ENCODE results near the gene SAMD10. TPM values are rescaled to one million over a fixed set of nuclear protein-coding genes. Genes with fewer than 3 reads are reported as not detected.
A peak's percentile ranks its signal among the peaks of the same experiment; 100 is the strongest.

Gene SAMD10
- total RNA-seq, 2 donors from 2014 or later = 17.2 to 20.2 TPM

DNA sequence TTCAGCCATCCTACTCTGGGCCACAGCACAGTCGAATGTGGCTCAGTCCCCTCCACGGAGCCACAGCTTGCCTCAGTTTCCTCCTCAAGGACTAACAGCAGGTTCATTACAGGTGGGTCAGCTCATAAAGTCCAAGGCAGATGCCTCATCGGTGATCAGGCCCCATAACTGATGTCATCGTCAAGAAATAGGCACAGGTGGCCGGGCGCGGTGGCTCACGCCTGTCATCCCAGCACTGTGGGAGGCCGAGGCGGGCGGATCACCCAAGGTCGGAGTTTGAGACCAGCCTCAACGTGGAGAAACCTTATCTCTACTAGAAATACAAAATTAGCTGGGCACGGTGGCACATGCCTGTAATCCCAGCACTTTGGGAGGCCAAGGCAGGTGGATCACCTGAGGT, 26.7 kb downstream of the SAMD10 start:
- no peak overlapping the region for H3K4me3 Mint-ChIP-seq
- peak overlapping the region; percentile 92 for H3K27ac Mint-ChIP-seq
- DNase-seq = no peak
- no peak for ATAC-seq
- no peaks in the 10 kb centered on the region for H3K9me3 ChIP-seq (ENCODE audit: control insufficient read depth, low read length, poor library complexity, severe bottlenecking)
- peaks cover 34% of the 10 kb centered on the region for H3K4me1 Mint-ChIP-seq
- H3K36me3 Mint-ChIP-seq (ENCODE audit: low read depth) = no peaks in the 10 kb centered on the region
- H3K27me3 Mint-ChIP-seq = no peaks in the 10 kb centered on the region

DNA sequence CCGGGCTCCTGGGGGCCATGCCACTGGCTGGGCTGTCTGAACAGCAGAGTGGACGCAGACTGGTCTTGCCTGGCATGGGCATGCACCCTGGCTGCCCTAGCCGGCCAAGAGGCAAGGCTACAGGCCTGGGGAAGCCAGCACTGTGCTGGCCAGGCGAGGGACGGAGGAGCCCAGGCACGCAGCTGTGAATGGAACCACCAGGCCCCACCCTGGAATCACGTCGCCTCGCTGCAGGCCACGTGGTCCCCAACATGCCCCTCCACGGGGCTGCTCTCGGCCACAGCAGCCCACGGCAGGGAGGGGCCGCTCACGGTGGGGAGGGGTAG, 27.3 kb downstream of the SAMD10 start:
- ATAC-seq = no peak
- H3K27ac Mint-ChIP-seq = no peak overlapping the region
- DNase-seq = no peak
- no peaks in the 10 kb centered on the region for H3K36me3 Mint-ChIP-seq (ENCODE audit: low read depth)
- H3K27me3 Mint-ChIP-seq = no peaks in the 10 kb centered on the region
- no peak overlapping the region for H3K4me3 Mint-ChIP-seq
- H3K9me3 ChIP-seq (ENCODE audit: control insufficient read depth, low read length, poor library complexity, severe bottlenecking) = no peaks in the 10 kb centered on the region
- H3K4me1 Mint-ChIP-seq = peaks cover 35% of the 10 kb centered on the region

DNA sequence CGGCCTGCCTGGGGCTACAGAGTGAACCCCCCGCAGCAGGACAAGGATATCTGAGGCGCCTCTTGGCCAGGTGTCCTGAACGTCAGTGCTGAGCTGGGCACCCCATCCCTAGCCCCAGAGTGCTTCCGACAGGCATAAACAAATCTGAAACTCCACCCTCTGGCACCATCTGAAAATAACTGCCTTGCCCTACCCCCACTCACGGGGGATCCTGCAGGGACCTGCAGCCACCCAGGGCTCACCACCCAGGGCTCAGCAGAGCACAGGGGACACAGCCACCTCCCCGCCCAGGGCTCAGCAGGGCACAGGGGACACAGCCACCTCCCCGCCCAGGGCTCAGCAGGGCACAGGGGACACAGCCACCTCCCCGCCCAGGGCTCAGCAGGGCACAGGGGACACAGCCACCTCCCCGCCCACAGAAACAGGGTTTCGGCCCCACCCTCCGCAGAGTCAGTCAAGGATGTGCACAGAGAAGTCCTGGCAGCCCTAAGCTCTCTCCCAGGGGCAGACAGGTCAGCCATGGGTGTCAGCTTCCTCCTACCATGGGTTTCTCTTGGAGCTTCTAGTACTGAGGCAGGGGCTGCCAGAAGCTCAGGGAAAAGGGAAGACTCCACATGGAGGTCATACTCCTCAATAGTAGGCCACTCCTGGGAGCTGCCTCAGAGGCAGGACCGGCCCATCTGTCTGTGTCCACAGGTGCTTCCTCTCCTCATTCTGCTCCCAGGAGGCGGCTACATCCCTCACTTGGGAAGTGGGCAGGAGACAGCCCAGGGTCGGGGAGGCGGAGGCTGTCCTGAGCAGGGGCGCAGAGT, 27.8 kb downstream of the SAMD10 start:
- no peak for ATAC-seq
- no peak for DNase-seq
- H3K9me3 ChIP-seq (ENCODE audit: control insufficient read depth, low read length, poor library complexity, severe bottlenecking) = no peaks in the 10 kb centered on the region
- peaks cover 38% of the 10 kb centered on the region for H3K4me1 Mint-ChIP-seq
- no peaks in the 10 kb centered on the region for H3K27me3 Mint-ChIP-seq
- H3K36me3 Mint-ChIP-seq (ENCODE audit: low read depth) = no peaks in the 10 kb centered on the region
- no peak overlapping the region for H3K27ac Mint-ChIP-seq
- H3K4me3 Mint-ChIP-seq = no peak overlapping the region

DNA sequence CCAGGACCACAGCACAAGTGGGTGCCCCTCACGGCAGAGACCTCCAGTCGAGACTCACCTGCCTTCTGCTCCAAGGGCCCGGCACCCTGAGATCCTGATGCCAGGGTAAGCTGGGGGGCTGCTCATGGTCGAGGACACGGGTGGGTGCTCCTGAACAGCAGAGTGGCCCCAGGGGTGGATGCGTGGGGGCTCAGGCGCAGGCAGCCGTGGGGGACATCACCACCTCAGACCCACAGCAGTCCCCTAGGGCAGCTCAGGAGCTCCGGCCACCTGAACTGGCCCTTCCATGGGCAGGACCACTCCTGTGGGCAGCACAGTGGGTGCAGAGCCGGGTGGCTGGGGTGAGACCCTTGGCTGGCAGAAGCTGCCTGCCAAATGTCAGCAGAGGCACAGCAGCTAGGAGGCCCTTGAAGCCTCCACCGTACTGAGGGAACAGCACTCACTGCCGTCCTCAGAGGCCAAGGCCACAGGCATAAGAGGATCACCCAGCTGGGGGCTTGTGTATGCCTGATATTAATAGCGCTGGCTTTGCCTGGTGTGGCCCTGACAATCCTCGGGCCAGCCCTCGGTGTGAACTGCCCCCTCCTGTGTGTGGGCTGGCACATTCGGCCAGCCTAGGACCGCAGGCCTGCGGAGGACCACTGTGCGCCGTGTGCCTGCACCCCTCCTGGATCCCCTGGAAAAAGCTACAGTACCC, 28.6 kb downstream of the SAMD10 start:
- no peaks in the 10 kb centered on the region for H3K36me3 Mint-ChIP-seq (ENCODE audit: low read depth)
- H3K27me3 Mint-ChIP-seq = no peaks in the 10 kb centered on the region
- no peaks in the 10 kb centered on the region for H3K9me3 ChIP-seq (ENCODE audit: control insufficient read depth, low read length, poor library complexity, severe bottlenecking)
- no peak for ATAC-seq
- DNase-seq = no peak
- no peak overlapping the region for H3K4me3 Mint-ChIP-seq
- peaks cover 38% of the 10 kb centered on the region for H3K4me1 Mint-ChIP-seq
- H3K27ac Mint-ChIP-seq = no peak overlapping the region

DNA sequence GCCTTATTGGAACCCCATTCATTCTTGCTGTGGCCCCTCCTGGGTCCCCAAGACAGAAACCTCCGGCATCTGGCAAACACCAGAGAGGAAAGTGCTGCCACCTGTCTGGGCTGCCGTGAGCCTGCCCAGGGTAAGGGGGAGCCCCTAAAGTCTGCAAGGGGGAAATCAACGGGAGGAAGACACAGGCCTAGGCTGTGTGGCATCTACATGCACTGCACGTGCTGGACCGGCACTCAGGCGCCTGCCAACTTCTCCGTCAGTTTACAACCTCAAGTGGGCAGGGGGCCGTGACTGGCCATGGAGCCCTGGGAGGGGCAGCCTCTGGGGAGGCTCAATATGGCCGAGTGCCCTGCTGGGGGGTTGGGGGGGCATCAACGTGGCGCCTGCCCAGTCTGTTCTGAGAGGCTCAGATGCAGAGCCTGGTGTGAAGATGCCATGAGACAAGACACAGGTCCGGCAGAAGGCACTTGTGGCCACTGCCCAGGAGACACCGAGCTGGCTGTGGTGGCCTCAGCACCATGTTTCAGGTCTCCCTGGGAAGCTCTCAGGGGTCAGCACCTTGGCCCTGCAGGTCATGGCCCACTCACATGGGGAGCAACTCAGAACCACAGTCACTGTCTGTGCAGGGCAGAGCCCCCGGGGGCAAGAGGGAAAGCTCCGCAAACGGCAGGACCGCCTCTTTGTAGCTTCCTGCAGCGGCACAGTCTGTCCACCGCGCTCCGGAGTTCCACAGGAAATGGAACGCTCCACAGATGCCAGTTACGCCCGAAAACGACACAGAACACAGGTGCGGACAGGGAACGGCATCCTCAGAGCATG, 31.6 kb downstream of the SAMD10 start:
- Mint-ChIP-seq H3K27ac (peak overlapping the region; percentile 95), H3K4me3 (peak overlapping the region; percentile 90), H3K27me3 (no peaks in the 10 kb centered on the region), H3K36me3 (ENCODE audit: low read depth) (no peaks in the 10 kb centered on the region), H3K4me1 (peaks cover 24% of the 10 kb centered on the region)
- DNase-seq (no peak), ATAC-seq (peak; percentile 32)
- H3K9me3 ChIP-seq (ENCODE audit: control insufficient read depth, low read length, poor library complexity, severe bottlenecking) = no peaks in the 10 kb centered on the region

DNA sequence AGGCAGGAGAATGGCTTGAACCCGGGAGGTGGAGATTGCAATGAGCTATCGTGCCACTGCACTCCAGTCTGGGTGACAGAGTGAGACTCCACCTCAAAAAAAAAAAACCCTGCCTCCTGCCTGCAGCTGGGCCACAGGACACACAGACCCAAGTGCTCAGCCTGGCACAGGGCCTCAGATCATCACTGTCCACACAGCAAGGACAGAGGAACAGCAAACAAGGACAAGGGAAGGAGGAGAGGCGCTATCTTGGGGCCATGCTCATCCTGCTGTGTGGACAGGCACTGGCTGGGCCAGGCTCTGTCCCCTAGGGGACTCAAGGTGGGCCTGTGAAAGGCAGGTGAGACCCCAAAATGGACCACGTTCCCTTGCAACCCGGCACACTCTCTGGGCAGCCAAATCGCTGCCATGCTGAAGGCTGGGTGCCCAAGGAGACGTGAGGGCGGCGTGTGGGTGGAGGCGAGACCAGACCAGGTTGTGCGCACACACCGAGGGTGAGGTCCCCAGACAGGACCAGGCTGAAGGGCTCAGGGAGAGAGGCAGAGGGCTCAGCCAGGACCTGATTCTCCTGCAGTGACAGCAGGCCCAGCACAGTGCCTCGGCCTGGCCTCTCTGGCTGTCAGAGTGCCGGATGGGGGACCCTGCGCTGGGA, 32.3 kb downstream of the SAMD10 start:
- Mint-ChIP-seq H3K27ac (peak overlapping the region; percentile 95), H3K36me3 (ENCODE audit: low read depth) (no peaks in the 10 kb centered on the region), H3K4me1 (peaks cover 24% of the 10 kb centered on the region), H3K27me3 (no peaks in the 10 kb centered on the region), H3K4me3 (peak overlapping the region; percentile 90)
- no peaks in the 10 kb centered on the region for H3K9me3 ChIP-seq (ENCODE audit: control insufficient read depth, low read length, poor library complexity, severe bottlenecking)
- no peak for DNase-seq
- no peak for ATAC-seq

DNA sequence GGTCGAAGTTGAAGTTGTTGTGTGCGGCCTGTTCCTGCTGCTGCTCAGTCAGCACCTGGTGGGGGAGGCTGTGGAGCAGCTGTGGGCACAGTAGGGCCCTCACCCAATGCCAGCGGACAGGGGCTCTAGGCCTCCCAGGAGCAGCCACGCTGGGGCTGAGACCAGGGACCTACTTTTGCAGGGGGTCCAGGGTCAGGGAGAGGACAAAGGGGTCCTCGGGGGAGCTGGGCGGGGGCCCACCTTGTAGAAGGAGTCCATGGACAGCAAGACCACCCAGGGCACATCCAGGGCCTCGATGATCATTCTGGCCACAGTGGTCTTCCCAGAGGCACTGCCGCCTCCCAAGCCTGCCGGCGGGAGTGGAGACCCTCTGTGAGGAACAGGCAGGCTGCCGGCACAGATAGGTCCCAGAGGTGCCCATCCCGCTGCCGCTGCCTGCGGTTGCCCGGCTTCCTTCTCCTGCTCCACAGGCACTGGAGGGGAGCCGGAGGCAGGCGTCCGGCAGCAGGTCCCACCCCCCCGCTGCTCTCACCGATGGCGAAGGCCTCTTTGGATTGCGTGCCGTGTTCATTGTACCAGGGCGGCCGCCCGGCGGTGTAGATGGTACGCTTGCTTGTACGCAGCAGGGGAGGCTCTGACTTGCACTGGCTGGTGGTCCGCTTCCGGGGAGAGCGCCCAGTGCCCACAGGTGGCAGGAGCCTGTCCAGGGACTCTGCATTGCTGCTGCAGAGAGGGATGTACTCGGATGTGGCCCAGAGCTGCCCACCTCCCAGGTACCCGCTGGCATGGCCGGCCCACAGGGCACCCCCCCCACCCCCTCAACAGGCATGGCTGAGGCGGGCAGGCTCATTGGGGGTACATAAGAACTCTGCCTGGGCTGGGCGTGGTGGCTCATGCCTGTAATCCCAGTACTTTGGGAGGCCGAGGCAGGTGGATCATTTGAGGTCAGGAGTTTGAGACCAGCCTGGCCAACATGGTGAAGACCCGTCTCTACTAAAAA, 33.2 kb downstream of the SAMD10 start:
- H3K27ac Mint-ChIP-seq = peak overlapping the region; percentile 95
- ATAC-seq = no peak

DNA sequence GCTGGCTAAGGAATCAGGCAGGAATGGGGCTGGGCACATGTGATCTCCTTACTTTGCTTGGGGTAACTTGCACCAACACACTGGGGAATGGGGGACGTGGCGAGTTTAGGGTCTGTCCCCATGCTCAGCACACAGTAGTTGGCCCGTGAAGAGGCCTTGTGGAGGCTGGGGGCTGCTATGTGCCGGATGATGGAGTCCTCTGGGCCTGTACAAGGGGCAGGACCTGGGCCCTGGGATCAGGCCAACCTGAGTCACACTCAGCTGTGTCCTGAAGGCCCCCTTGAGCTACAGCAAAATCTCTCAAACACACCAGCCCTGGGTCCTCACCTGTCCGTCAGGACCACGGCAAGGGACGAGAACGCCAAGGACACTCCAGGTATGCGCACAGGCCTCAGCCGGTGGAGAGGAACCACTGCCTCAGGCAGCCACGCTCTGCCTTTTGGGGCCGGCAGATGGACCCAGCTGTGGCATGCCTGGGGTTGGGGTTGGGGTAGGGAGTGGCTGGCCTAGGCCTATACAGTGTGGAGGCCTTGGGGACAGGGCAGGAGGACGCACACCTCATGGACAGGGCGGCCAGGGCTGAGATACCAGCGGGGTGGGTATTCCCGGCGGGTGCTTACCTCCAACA, 34.3 kb downstream of the SAMD10 start:
- H3K36me3 Mint-ChIP-seq (ENCODE audit: low read depth) = peaks cover 2% of the 10 kb centered on the region
- no peak overlapping the region for H3K27ac Mint-ChIP-seq
- no peaks in the 10 kb centered on the region for H3K9me3 ChIP-seq (ENCODE audit: control insufficient read depth, low read length, poor library complexity, severe bottlenecking)
- H3K27me3 Mint-ChIP-seq = no peaks in the 10 kb centered on the region
- DNase-seq = no peak
- H3K4me3 Mint-ChIP-seq = no peak overlapping the region
- peaks cover 29% of the 10 kb centered on the region for H3K4me1 Mint-ChIP-seq
- ATAC-seq = no peak

More for the DNA sequence above, 33.2 kb downstream of the SAMD10 start:
- no peaks in the 10 kb centered on the region for H3K9me3 ChIP-seq (ENCODE audit: control insufficient read depth, low read length, poor library complexity, severe bottlenecking)
- peak overlapping the region; percentile 3 for H3K4me3 Mint-ChIP-seq
- no peak for DNase-seq
- peaks cover 25% of the 10 kb centered on the region for H3K4me1 Mint-ChIP-seq
- H3K36me3 Mint-ChIP-seq (ENCODE audit: low read depth) = no peaks in the 10 kb centered on the region
- H3K27me3 Mint-ChIP-seq = no peaks in the 10 kb centered on the region

DNA sequence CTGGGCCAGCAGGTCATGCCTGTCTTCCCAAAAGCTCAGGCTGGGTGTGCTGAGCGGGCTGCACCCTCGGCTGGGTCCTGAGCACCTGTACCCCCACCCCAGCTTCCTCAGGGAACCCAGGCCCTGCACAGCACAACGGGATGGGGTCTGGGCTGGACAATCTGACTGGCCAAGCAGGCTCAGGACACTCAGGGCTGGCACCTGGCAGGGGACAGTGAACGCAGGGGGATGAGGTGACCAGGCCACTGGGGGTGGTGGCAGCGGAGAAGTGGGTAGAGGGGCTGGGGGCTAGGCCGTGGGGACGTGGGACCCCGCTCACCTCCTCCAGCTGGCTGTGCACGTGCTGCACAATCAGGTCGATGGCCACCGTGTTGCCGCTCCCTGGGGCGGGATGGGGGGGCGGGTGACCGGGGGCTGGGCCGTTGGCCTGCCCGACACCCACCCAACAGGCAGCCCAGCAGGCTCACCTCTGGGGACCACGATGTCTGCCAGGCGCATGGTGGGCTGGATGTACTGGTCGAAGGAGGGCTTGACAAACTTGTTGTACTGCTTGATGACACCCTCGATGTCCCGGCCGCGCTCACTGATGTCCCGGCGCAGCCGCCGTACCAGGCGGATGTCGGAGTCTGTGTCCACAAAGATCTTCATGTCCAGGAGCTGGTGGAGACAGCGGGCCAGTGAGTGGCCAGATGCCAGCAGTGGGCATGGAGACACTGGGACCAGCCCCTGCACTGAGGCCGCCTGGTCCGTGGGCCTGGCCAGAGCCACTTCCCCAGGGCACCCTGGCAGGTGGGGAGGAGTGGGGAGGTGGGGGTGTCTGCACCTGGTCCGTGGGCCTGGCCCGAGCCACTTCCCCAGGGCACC, 35.1 kb downstream of the SAMD10 start:
- no peaks in the 10 kb centered on the region for H3K9me3 ChIP-seq (ENCODE audit: control insufficient read depth, low read length, poor library complexity, severe bottlenecking)
- ATAC-seq (no peak), DNase-seq (no peak)
- Mint-ChIP-seq H3K4me1 (peaks cover 29% of the 10 kb centered on the region), H3K27me3 (no peaks in the 10 kb centered on the region), H3K36me3 (ENCODE audit: low read depth) (peaks cover 2% of the 10 kb centered on the region), H3K27ac (no peak overlapping the region), H3K4me3 (no peak overlapping the region)

DNA sequence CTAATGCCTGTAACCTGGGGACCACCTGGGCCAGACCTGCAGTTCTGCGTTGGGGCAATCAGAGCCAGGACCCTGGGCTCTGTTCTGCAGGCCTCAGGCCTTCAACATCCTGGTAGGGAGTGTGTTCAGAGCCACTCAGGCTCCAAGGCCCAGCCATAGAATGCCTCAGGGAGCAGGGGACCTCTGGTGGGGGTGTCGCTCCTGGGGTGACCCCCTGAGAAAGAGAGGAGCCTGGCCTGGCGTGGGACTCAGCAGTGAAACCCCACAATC, 35.7 kb downstream of the SAMD10 start:
- Mint-ChIP-seq H3K27me3 (no peaks in the 10 kb centered on the region), H3K4me1 (peaks cover 24% of the 10 kb centered on the region), H3K27ac (no peak overlapping the region), H3K36me3 (ENCODE audit: low read depth) (peaks cover 2% of the 10 kb centered on the region), H3K4me3 (no peak overlapping the region)
- H3K9me3 ChIP-seq (ENCODE audit: control insufficient read depth, low read length, poor library complexity, severe bottlenecking) = no peaks in the 10 kb centered on the region
- no peak for DNase-seq
- no peak for ATAC-seq

DNA sequence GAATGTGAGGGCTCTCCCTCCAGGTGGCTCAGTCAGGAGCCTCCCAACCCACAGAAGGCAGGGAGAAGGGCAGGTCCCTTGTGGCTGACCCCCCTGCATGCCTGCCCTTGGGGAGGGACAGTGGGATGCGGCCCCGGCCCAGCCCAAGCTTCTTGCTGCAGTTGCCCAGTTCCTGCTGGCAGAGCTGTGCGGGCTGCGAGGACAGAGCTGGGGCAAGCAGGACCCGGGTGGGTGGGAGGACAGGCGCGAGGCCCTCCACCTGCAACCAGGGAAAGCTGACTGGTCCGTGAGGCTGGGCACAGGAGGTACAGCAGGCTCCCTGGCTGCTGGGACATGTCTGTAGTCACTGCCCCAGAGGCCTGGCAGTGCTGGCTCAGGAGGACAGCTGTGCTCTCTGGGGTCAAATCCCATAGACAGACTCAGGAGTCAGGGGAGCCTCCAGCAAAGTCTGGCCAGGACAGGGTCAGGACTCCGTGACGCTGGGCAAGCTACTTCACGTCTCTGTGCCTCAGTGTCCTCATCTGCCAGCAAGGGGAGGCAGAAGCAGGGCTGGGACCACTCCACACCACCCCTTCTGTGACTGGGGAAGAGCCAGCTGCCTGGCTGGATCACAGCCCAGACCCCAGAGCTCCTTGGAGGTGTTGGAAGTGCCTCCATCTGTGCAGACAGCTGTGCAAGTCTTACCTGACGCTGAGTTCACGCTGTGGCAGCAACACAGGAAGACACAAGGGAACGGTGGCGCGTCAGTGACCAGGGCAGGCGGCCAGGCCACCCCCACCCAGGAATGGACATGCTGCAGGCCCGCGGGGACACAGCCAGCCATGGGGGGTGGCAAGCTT, 36.3 kb downstream of the SAMD10 start:
- H3K27me3 Mint-ChIP-seq = no peaks in the 10 kb centered on the region
- no peak overlapping the region for H3K27ac Mint-ChIP-seq
- DNase-seq (no peak), ATAC-seq (no peak)
- no peak overlapping the region for H3K4me3 Mint-ChIP-seq
- H3K4me1 Mint-ChIP-seq = peaks cover 20% of the 10 kb centered on the region
- no peaks in the 10 kb centered on the region for H3K9me3 ChIP-seq (ENCODE audit: control insufficient read depth, low read length, poor library complexity, severe bottlenecking)
- H3K36me3 Mint-ChIP-seq (ENCODE audit: low read depth) = peaks cover 2% of the 10 kb centered on the region
